ENCODE results near the gene CCSAP. TPM values are rescaled to one million over a fixed set of nuclear protein-coding genes. Genes with fewer than 3 reads are reported as not detected.

CCSAP gene
- total RNA-seq, 1 experiment from 2014 or later = 8.6 TPM

DNA sequence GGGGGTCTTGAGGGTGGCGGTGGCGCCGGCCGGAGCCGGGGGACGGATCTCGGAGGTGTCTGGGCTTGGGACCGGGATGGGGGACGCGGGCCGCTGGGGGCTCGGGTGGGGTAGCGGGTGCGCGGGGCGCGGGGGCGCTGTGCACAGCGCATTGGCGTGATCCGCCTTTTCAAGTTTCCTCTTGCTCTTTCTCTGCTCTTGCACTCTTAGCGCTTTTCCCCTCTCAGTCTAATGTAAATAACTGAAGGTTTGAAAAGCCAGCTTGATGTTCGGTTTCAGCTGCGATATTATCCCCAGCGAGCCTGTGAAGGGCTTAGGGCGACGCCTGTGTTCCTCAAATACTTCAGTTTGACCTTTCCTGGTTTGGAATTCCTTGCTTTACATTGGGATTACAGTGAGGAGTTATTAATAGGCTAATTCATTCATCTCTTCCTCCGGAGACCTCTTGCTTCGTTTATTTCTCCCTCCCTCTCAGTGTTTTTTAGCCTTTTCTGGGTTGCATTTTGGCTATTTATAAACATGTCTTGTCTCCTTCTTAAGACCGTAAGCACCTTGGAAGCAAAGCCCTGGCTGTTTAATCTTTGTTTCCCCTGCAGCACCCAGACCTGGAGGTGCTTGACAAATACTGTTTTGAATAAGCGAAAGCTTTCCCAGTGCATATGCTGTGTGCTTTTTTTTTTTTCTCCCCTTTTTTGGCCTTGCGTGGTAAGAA, 71.2 kb downstream of the CCSAP start (continued):
- TF ChIP-seq, protein P1, sequence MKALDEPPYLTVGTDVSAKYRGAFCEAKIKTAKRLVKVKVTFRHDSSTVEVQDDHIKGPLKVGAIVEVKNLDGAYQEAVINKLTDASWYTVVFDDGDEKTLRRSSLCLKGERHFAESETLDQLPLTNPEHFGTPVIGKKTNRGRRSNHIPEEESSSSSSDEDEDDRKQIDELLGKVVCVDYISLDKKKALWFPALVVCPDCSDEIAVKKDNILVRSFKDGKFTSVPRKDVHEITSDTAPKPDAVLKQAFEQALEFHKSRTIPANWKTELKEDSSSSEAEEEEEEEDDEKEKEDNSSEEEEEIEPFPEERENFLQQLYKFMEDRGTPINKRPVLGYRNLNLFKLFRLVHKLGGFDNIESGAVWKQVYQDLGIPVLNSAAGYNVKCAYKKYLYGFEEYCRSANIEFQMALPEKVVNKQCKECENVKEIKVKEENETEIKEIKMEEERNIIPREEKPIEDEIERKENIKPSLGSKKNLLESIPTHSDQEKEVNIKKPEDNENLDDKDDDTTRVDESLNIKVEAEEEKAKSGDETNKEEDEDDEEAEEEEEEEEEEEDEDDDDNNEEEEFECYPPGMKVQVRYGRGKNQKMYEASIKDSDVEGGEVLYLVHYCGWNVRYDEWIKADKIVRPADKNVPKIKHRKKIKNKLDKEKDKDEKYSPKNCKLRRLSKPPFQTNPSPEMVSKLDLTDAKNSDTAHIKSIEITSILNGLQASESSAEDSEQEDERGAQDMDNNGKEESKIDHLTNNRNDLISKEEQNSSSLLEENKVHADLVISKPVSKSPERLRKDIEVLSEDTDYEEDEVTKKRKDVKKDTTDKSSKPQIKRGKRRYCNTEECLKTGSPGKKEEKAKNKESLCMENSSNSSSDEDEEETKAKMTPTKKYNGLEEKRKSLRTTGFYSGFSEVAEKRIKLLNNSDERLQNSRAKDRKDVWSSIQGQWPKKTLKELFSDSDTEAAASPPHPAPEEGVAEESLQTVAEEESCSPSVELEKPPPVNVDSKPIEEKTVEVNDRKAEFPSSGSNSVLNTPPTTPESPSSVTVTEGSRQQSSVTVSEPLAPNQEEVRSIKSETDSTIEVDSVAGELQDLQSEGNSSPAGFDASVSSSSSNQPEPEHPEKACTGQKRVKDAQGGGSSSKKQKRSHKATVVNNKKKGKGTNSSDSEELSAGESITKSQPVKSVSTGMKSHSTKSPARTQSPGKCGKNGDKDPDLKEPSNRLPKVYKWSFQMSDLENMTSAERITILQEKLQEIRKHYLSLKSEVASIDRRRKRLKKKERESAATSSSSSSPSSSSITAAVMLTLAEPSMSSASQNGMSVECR (CRISPR knock-in tag; IDR thresholded peaks at IDR 0.05; ENCODE audit: borderline replicate concordance) = no peak
- TF ChIP-seq IRF2 (CRISPR knock-in tag; IDR thresholded peaks at IDR 0.05; ENCODE audit: borderline replicate concordance, low read depth) = no peak
- TF ChIP-seq EMX1 (CRISPR knock-in tag; IDR thresholded peaks at IDR 0.05) = no peak
- TF ChIP-seq, protein P2, sequence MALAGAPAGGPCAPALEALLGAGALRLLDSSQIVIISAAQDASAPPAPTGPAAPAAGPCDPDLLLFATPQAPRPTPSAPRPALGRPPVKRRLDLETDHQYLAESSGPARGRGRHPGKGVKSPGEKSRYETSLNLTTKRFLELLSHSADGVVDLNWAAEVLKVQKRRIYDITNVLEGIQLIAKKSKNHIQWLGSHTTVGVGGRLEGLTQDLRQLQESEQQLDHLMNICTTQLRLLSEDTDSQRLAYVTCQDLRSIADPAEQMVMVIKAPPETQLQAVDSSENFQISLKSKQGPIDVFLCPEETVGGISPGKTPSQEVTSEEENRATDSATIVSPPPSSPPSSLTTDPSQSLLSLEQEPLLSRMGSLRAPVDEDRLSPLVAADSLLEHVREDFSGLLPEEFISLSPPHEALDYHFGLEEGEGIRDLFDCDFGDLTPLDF (CRISPR knock-in tag; IDR thresholded peaks at IDR 0.05) = no peak
- TF ChIP-seq, protein P3, sequence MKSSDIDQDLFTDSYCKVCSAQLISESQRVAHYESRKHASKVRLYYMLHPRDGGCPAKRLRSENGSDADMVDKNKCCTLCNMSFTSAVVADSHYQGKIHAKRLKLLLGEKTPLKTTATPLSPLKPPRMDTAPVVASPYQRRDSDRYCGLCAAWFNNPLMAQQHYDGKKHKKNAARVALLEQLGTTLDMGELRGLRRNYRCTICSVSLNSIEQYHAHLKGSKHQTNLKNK (CRISPR knock-in tag; IDR thresholded peaks at IDR 0.05) = no peak
- TF ChIP-seq, protein P4, sequence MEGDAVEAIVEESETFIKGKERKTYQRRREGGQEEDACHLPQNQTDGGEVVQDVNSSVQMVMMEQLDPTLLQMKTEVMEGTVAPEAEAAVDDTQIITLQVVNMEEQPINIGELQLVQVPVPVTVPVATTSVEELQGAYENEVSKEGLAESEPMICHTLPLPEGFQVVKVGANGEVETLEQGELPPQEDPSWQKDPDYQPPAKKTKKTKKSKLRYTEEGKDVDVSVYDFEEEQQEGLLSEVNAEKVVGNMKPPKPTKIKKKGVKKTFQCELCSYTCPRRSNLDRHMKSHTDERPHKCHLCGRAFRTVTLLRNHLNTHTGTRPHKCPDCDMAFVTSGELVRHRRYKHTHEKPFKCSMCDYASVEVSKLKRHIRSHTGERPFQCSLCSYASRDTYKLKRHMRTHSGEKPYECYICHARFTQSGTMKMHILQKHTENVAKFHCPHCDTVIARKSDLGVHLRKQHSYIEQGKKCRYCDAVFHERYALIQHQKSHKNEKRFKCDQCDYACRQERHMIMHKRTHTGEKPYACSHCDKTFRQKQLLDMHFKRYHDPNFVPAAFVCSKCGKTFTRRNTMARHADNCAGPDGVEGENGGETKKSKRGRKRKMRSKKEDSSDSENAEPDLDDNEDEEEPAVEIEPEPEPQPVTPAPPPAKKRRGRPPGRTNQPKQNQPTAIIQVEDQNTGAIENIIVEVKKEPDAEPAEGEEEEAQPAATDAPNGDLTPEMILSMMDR (IDR thresholded peaks at IDR 0.05) = no peak
- TF ChIP-seq TEAD1 (CRISPR knock-in tag; IDR thresholded peaks at IDR 0.05) = no peak
- TF ChIP-seq PRRX2 (CRISPR knock-in tag; IDR thresholded peaks at IDR 0.05) = no peak
- TF ChIP-seq, protein P5, sequence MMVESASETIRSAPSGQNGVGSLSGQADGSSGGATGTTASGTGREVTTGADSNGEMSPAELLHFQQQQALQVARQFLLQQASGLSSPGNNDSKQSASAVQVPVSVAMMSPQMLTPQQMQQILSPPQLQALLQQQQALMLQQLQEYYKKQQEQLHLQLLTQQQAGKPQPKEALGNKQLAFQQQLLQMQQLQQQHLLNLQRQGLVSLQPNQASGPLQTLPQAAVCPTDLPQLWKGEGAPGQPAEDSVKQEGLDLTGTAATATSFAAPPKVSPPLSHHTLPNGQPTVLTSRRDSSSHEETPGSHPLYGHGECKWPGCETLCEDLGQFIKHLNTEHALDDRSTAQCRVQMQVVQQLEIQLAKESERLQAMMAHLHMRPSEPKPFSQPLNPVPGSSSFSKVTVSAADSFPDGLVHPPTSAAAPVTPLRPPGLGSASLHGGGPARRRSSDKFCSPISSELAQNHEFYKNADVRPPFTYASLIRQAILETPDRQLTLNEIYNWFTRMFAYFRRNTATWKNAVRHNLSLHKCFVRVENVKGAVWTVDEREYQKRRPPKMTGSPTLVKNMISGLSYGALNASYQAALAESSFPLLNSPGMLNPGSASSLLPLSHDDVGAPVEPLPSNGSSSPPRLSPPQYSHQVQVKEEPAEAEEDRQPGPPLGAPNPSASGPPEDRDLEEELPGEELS (CRISPR knock-in tag; IDR thresholded peaks at IDR 0.05) = no peak

Other genes with a start within 250 kb of the CCSAP start
- 67.9 to 80.0 TPM (median 79.2 TPM) in 3 replicates for gene RAB4A, start 71.9 kb downstream of the CCSAP start, total RNA-seq (2021)
- 0.78 to 1.5 TPM (median 0.96 TPM) in 3 replicates for gene ACTA1, start 91.0 kb upstream of the CCSAP start, total RNA-seq (2021)
- 66.9 to 73.7 TPM (median 67.8 TPM) in 3 replicates for gene NUP133, start 165.3 kb upstream of the CCSAP start, total RNA-seq (2021)
- gene ABCB10, start 215.7 kb upstream of the CCSAP start, total RNA-seq (2021) = 9.2 to 11.0 TPM (median 11.0 TPM) in 3 replicates